HuH-7.5 (cell line): ENCODE results near the gene UBTF.

Experiments used
- DNase-seq: peaks from one replicate; pipeline ENCODE4 v3.0.0; 2011; ENCODE audit warnings: low spot score

UBTF gene, protein sequence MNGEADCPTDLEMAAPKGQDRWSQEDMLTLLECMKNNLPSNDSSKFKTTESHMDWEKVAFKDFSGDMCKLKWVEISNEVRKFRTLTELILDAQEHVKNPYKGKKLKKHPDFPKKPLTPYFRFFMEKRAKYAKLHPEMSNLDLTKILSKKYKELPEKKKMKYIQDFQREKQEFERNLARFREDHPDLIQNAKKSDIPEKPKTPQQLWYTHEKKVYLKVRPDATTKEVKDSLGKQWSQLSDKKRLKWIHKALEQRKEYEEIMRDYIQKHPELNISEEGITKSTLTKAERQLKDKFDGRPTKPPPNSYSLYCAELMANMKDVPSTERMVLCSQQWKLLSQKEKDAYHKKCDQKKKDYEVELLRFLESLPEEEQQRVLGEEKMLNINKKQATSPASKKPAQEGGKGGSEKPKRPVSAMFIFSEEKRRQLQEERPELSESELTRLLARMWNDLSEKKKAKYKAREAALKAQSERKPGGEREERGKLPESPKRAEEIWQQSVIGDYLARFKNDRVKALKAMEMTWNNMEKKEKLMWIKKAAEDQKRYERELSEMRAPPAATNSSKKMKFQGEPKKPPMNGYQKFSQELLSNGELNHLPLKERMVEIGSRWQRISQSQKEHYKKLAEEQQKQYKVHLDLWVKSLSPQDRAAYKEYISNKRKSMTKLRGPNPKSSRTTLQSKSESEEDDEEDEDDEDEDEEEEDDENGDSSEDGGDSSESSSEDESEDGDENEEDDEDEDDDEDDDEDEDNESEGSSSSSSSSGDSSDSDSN

DNA sequence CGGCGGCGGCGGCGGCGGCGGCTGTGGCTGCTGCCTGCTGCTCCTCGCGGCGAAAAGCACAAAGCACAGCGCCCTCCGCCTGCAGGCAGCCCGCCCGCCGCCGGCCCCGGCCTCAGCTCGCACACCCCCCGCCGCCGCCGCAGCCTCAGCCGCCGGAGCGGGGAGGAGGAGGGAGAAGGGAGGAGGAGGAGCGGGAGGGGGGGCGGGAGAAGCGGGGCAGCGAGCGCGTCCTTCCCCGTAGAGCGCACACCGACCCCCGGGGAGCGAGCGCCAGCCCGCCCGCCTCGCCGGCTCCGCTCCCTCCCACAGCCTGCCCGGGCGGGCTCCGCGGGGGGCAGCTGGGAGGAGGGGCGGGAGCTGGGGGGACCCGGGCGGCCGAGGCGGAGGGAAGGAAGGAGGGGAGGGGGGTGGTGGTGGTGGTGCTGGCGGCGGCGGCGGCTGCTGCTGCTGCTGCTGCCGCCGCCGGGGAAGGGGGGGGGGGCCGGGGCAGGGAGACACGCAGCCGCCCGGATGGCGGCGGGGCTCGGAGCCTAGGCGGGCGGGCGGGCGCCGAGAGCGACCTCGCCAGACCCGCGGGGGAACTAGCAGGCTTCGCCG is at the start of gene UBTF:
Gene UBTF, minus strand, starts transcription at position 60 of the 597 bp plus-strand sequence. CDS start 1,446 bp downstream, outside the sequence.
- DNase-seq = peak; percentile 58

DNA sequence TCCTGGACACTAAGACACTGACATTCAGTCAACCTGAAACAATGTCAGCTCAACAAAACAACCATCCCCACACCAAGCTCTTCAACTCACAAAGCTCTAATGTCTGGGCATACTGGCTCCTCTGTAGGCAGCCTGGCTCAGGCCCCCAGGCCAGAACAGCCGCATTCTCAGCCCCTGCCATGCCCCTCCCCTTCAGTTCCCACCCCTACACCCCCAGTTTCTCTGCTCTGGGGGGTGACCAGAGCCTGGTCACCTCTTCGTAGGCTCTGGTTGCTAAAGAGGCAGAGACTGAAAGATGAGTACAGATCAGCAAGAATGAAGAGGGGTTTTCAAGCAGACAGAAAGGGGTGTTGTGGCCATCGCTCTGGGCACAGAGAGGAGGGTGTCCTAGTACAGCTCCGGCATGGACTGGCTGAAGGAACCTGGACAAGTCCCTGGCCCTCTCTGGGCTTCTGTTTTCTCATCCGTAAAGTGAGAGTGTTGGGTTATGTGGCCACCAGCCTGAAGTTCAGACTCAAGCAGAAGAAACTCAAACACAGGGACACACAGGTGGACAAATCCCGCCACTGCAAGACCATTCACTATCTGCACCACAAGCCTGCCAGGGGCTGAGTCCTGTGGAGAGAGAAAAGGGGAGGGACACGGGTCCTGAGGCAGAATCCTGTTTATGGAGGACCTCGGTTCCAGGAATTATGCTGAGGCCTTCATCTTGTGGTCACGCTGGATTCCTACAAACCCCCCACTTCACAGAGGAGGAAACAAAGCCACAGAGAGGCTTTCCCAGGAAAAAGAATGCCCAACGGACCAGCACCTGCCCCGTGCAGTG is 49.4 kb upstream of the UBTF start:
- DNase-seq = peak; percentile 18

DNA sequence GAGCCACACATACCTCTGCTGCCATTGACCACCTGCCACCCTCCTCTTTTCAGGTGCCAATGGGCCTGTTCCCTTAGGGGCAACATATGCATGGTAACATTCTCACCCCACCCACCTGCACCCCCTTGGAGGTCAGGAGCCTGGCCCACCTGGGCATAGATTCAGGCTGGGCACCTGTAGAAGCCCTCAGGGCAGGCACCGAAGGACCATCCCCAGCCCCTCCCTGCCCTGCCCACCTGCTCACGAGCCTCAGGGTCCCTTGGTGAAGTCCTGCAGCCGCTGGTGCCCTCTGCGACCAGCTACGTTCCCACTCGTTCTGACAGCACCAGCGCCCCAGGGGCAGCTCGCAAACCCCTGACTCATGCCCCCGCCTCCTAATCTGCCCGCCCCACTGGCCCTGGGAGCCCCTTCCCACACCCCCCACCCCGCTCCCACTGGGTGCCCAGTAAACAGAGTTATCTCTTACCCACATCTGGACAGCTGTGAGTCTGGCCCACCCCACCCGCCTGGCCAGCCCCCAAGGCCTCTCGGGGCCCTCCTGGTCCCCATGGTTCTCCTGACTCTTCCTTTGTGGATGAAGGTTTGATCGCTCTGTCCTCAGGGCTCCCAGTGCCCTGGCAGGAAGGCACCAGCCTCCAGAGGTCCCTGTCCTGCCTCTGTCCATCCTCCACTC is 48.5 kb upstream of the UBTF start, which contains the start of gene SLC4A1:
Gene SLC4A1, minus strand, starts transcription at position 318 of the 673 bp plus-strand sequence. CDS start 5,269 bp downstream, outside the sequence.
- DNase-seq = peak; percentile 2

DNA sequence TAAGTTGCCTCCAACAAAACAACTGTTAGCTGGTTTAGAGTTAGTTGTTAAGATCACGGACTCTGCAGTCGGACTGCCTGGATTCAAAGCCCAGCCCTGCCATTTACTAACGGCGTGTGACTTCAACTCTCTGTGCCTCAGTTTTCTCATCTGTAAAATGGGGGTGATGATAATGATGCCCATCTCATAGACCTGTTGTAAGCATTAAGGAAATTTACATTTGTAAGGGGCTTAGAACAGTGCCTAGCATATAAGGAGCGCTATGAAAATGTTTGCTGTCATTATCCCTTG is 47.6 kb upstream of the UBTF start:
- DNase-seq = no peak

DNA sequence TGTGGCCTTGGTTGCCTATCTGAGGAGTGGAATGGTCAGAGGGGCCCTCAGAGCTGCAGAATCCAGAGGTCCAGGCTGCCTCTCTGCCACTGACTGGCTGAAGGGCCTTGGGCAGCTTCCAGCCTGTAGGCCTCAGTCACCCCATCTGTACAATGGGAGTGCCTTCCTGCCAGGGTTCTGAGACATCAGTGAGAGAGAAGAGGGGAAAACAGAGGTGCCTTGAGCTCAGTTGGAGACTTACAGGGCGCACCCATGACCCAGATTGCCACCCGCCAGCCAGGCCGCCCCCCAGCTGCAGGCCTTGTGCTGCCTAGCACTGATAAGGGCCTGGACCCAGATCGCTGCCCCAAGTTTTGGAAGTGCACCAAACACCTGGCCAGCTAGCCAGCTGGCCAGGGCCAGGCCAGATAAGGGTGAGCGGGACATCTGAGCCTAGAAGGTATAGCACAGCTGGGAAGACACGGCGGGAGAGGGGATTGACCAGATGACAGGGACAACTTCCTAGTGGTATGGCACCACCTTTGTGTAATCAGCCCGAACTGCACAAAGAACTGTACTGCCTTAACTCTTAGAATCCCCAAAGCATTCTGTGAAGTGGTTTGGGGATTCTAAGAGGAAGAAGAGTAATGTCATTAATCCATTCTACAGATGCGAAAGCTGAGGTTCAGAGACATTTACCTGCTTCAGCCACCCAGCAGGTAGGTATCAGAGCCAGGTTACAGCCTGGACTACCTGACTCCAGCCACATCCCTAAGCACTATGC is 47.1 kb upstream of the UBTF start:
- DNase-seq = no peak

DNA sequence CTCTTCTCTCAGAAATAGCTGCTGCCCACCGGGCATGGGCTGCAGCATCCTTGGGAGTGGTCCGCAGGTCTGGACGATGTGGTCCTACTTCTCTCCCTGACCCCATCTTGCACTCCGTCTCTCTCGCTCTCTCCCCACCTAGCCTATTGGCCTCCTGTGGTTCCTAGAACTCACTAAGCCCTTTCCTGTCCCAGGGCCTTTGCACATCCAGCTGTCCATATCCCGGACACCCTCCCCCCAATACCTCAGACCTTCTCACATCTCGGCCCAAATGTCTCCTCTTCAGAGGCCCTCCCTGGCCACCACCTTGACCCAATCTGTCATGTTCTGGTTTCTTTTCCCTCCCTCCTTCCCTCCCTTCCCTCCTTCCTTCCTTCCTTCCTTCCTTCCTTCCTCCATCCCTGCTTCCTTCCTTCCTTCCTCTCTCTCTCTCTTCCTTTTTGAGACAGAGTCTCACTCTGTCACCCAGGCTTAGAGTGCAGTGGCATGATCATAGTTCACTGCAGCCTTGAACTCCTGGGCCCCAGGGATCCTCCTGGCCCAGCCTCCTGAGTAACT is 43.9 kb upstream of the UBTF start:
- DNase-seq = no peak

DNA sequence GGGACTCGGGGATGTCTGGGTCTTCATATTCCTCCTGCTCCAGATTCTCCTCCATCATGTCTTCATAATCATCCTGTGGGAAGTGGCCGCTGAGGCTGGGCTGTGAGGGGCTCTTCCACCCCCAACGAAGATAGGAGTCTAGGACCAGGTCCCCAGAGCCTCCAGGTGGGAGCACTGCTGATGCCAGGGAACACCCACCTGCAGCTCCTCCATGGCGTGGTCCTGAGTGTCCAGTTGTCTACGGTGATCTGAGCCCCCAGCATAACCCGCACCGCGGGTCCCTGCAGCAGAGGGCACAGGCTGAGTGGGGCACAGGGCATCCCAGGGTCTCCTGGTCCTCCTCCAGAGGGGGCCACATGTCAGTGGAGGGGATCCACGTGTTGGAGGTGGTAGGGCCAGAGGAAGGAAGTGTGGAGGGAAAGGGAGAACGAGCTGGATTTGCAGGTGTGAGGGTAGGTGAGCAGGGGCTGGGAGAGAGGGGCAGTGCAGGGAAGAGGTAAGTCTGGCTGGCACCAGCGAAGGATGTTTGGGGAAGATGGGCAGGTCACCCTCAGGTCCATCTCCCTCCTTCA is 43.3 kb upstream of the UBTF start:
- DNase-seq = no peak

DNA sequence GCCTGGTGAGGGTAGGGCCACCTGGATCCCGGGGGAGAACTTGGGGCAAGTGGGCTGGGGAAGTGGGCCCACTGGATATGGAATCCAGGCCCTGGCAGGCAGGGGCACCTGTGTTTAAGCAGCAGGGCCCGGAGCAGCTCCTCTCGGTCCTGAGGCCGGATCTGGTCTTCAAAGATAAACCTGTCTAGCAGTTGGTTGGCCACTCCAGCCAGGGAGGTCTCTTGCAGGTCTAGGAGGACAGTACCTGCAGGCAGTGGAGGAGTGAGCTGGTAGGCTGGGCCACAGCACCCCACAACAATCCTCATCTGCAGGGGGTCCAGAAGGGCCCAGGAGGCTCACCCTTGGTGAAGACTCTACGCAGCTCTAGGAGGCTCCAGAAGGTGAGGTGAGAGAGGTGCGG is 40.8 kb upstream of the UBTF start:
- no peak for DNase-seq

DNA sequence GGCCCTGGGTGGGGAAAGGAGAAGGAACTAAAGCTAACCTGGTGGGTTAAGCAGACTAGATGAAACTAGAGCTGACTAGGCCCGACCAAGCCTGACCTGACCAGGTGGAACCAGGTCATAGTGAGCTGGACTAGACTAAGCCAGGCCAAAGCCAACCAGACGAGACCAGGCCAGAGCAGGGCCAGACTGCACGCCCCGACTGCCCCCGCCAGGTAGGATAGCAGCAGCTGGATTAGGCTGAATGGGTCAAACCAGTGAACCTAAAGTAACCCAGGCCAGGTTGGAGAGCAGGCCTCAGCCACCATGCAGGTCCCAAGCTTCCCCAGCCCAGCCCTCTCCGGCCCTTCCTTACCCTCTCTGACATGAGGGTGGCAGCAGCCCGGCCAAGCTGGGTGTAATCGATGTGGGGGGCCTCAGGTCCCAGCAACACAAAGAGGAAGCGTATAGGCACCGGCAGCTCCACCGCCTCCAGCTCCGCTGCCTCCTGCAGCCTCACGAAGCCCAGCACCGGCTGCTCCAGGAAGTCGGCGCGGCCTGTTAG is 39.4 kb upstream of the UBTF start:
- no peak for DNase-seq

DNA sequence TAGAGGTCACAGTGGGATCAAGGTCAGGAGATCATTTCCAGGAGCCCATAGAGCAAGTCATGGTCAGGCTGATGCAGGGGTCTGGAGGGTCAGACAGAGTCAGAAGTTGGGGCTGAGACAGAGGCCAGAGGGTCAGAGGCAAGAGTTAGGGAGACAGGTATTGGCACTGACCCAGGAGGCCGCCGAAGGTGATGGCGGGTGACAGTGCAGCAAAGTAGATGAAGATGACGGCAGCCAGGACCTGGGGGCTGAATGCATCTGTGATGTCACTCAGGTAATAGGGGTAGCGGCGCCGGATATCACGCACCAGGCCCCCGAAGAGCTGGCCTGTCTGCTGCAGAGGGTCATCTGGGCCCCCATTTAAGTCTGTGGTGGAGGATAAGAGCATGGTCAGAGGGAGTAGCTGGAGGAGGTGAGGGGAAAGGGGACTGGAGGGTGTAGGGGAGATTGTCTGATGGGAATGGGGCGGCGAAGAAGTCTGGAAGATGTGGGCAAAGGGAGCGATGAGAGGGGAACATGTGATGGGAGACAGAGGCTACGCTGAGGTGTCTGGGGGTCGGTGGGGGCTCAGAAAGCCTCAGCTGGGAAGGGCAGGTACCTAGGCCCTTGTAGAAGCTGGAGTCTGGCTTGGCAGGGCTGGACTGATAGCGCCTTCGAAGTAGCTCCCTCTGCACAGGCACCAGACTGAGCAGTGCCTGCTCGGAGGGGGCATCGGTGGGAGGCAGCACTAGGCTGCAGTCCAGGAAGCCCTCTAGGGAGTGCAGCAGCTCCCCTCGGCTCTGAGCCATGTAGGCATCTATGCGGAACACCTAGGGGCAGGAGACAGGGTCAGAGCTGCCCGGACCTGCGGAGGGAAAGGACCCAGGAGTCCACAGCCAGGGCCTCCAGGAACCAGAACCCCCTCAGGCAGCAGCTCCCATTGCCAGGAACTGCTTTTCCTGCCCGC is 38.6 kb upstream of the UBTF start:
- no peak for DNase-seq

DNA sequence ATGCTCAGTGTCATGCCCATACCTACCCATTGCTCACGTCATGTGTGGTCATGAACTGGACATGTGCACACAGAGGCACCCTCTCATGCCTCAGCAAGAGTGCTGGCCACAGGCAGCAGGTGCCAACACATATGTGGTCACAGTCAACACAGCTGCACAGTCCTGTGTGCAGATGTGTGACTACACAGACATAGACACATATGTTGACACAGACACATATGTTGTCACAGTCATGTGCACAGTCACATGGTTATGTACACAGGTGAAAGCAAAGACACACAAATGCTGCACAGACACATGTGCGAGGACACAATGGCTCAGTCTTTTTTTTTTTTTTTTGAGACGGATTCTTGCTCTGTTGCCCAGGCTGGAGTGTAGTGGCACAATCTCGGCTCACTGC is 37.2 kb upstream of the UBTF start:
- DNase-seq = no peak

DNA sequence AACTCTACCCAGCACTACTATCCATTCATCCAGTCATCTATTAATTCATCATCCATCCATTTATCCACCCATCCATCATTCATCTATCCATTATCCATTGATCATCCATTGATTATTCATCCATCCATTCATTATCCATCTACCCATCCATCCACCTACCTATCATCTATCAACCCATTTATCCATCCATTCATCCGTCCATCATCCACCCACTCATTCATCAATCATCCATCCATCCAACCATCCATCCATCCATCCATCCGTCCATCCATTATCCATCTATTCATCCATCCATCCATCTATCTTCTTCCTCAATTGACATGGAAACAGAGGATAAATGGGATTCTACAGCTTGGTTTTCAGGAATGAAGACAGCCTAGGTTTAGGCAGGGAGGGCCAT is 36.4 kb upstream of the UBTF start:
- DNase-seq = no peak

DNA sequence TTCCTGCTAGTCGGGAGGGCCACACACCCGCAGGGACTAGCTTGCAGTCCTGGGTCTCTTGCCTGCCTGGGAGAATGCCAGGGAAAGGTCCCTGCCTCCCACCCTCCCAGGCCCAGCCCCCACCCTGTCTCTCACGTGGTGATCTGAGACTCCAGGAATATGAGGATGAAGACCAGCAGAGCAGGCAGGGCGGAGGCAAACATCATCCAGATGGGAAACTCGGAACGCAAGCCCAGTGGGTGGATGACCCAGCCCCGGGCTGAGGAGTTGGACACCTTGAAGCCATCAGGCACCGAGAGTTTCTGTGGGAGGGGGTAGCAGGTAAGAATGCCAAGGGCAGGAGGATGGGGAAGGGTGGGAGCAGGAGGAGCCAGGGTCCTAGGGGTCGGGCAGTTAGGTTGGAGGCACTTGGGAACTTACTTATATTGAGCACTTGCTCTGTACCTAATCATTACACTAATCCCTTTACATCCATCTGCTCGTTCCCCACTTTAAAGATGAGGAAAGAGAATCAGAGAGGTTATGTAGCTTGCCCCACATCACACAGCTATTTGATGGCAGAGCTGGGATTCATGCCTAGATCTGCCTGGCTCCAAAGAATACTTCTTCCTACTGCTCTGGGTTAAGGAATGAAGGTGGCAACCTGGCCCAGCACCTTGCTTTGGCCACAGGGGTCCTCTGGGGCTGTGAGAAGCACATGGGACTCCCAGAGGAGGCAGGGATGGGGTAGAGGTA is 35.1 kb upstream of the UBTF start:
- DNase-seq = no peak

DNA sequence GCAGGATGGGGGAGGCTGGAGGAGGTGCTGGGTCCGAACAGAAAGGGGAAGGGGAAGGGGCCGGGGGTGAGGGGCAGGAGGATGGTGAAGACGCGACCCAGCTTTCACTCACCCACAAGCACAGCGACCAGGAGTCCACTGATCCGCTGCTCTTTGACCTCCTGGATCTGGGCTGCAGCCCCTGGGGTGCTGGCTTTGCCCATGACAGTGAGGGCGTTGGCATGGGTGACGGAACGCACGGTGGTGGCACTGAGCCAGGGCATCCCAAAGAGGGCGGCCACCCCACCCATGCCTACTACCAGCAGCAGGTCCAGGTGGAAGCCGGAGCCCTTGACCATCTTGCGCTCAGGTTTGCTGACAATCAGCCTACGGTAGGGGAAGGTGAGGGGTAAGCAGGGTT is 33.5 kb upstream of the UBTF start:
- no peak for DNase-seq

DNA sequence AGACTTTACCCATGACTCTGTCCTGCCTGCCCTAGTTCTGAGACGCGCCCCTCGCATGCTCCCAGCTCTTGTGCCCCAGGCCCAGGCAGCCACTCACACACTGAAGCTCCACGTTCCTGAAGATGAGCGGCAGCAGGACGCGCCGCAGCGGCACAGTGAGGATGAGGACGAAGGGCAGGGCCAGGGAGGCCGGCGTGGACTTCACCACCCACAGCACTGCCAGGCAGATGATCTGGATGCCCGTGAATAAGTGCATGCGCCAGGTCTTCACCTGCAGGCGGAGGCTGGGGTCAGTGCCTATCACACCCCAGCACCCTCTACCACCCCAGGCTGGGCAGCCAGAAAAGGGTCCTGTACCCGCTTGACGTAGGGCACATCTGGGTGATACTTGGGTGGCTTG is 31.6 kb upstream of the UBTF start:
- no peak for DNase-seq

DNA sequence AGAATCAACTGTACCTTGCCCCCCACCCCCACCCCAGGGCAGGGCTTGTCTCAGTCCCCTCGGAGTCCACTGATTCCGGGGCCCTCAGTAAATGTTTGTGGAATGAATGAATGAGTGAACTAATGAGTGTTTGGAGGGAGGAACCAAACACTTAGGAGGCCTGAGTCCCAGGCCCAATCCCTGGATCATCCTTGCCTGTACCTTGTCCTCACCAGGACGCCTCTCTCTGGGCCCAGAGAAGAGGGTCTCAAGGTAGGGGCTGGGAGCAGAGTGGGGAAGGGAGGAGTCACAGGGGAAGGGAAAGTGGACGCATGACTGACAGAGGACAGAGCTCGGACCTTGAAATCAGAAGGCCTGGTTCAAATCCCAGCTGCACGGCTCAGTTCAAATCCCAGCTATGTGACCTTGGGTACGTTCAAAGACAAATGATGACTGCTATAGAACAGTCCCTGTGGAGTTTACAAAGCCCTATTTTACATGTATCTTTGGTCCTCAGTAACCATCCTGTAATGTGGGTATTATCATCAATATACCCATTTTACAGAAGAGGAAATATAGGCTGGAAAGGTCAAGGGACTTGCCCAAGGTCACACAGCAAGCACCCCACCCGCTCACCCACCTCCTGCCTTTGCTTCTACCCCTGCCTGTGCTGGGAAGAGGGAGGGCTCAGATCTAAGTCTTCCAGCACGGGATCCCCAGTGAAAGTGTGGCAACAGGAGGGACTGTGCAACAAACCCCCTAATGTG is 30.2 kb upstream of the UBTF start:
- DNase-seq = no peak
